SK-N-SH treated with all-trans-retinoic acid at 6 μM for 48 hours (cell line): Measurements from ENCODE around the gene ARHGAP15.

Experiments used
- ATAC-seq: fragments of 200-7000 bp; cut with Tn5 transposase; 3 replicates; pipeline ENCODE4 v1.9.1; 2020; ENCODE audit warnings: mild to moderate bottlenecking, moderate library complexity
- ARNTL ChIP-seq: fragments of 450-650 bp; formaldehyde crosslinking; IDR thresholded peaks from 2 replicates; pipeline ENCODE4 v1.5.0; 2020; ENCODE audit warnings: low read depth, mild to moderate bottlenecking, moderate library complexity, borderline replicate concordance
- BACH2 ChIP-seq: fragments of 250-450 bp; sonication (Bioruptor Pico); IDR thresholded peaks from 2 replicates; pipeline ENCODE4 v1.9.0; 2021; ENCODE audit warnings: mild to moderate bottlenecking, borderline replicate concordance
- CREB5 ChIP-seq: fragments of 250-450 bp; sonication (Bioruptor Pico); IDR thresholded peaks from 2 replicates; pipeline ENCODE4 v1.5.1; 2020; ENCODE audit warnings: low read depth, mild to moderate bottlenecking, moderate library complexity
- CSDC2 ChIP-seq: fragments of 250-450 bp; sonication (Bioruptor Pico); IDR thresholded peaks from 2 replicates; pipeline ENCODE4 v1.5.0; 2020; ENCODE audit warnings: mild to moderate bottlenecking, moderate library complexity
- GLIS3 ChIP-seq: fragments of 250-450 bp; sonication (Bioruptor Pico); IDR thresholded peaks from 2 replicates; pipeline ENCODE4 v1.5.0; 2020; ENCODE audit warnings: mild to moderate bottlenecking, moderate library complexity
- ISL1 ChIP-seq: fragments of 250-450 bp; sonication (Bioruptor Pico); IDR thresholded peaks from 2 replicates; pipeline ENCODE4 v2.1.2; 2022; ENCODE audit warnings: mild to moderate bottlenecking, moderate library complexity
- OSR1 ChIP-seq: fragments of 250-450 bp; sonication (Bioruptor Pico); IDR thresholded peaks from 2 replicates; pipeline ENCODE4 v1.8.0; 2022; ENCODE audit warnings: moderate library complexity, mild to moderate bottlenecking, inconsistent platforms
- PATZ1 ChIP-seq: fragments of 250-450 bp; sonication (Bioruptor Pico); IDR thresholded peaks from 2 replicates; pipeline ENCODE4 v1.8.0; 2020; ENCODE audit warnings: mild to moderate bottlenecking, moderate library complexity, borderline replicate concordance
- POU6F1 ChIP-seq: fragments of 250-450 bp; sonication (Bioruptor Pico); IDR thresholded peaks from 2 replicates; pipeline ENCODE4 v1.8.0; 2021; ENCODE audit warnings: low read depth, mild to moderate bottlenecking, moderate library complexity, borderline replicate concordance
- PPARA ChIP-seq: fragments of 250-450 bp; sonication (Bioruptor Pico); IDR thresholded peaks from 2 replicates; pipeline ENCODE4 v1.5.0; 2020; ENCODE audit warnings: mild to moderate bottlenecking, borderline replicate concordance
- RARB ChIP-seq: fragments of 250-450 bp; sonication (Bioruptor Pico); IDR thresholded peaks from 2 replicates; pipeline ENCODE4 v1.8.0; 2021; ENCODE audit warnings: mild to moderate bottlenecking, moderate library complexity
- SNAI2 ChIP-seq: fragments of 250-450 bp; sonication (Bioruptor Pico); IDR thresholded peaks from 2 replicates; pipeline ENCODE4 v1.5.0; 2020; ENCODE audit warnings: mild to moderate bottlenecking, moderate library complexity
- TCF4 ChIP-seq: fragments of 250-450 bp; sonication (Bioruptor Pico); IDR thresholded peaks from 2 replicates; pipeline ENCODE4 v1.8.0; 2021; ENCODE audit warnings: mild to moderate bottlenecking, moderate library complexity, borderline replicate concordance
- TOX ChIP-seq: fragments of 250-450 bp; sonication (Bioruptor Pico); IDR thresholded peaks from 2 replicates; pipeline ENCODE4 v1.8.0; 2021; ENCODE audit warnings: mild to moderate bottlenecking, moderate library complexity, borderline replicate concordance
- ZC3H10 ChIP-seq: fragments of 250-450 bp; sonication (Bioruptor Pico); IDR thresholded peaks from 2 replicates; pipeline ENCODE4 v1.5.1; 2021; ENCODE audit warnings: mild to moderate bottlenecking, moderate library complexity
- ZNF565 ChIP-seq: fragments of 450-650 bp; formaldehyde crosslinking; conservative IDR thresholded peaks from 2 replicates; pipeline ENCODE4 v1.5.0; 2020; ENCODE audit warnings: low read depth, mild to moderate bottlenecking, moderate library complexity
- ZNF70 ChIP-seq: fragments of 450-650 bp; formaldehyde crosslinking; IDR thresholded peaks from 2 replicates; pipeline ENCODE4 v1.5.0; 2020; ENCODE audit warnings: mild to moderate bottlenecking, moderate library complexity
- ZNF8 ChIP-seq: fragments of 450-650 bp; formaldehyde crosslinking; IDR thresholded peaks from 2 replicates; pipeline ENCODE4 v1.5.0; 2020; ENCODE audit warnings: mild to moderate bottlenecking, moderate library complexity

The ARHGAP15 gene

GRCh38 chr2:143675021-143675420, 545.8 kb downstream of the ARHGAP15 start:
- no peak for ATAC-seq
- TF ChIP-seq ZNF565 (no peak), RARB (CRISPR knock-in tag) (no peak), SNAI2 (no peak), TCF4 (CRISPR knock-in tag) (no peak), ZC3H10 (no peak), PPARA (CRISPR knock-in tag) (no peak), CSDC2 (CRISPR knock-in tag) (no peak), ZNF70 (CRISPR knock-in tag) (no peak), ARNTL (CRISPR knock-in tag) (no peak), POU6F1 (no peak), BACH2 (CRISPR knock-in tag) (no peak), OSR1 (CRISPR knock-in tag) (no peak), ISL1 (CRISPR knock-in tag) (no peak), PATZ1 (CRISPR knock-in tag) (no peak)

- TF ChIP-seq BACH2 (CRISPR knock-in tag) = no peak
- no peak for TF ChIP-seq PATZ1 (CRISPR knock-in tag)
- no peak for TF ChIP-seq CREB5 (CRISPR knock-in tag)
- TF ChIP-seq, all 23 proteins: peak for 0
- no peak for ATAC-seq
These were observed 550.4 kb downstream of the ARHGAP15 start for GRCh38 chr2:143679617-143680016.

- TF ChIP-seq ZNF8 (CRISPR knock-in tag) = no peak
- TF ChIP-seq TCF4 (CRISPR knock-in tag) = no peak
- TF ChIP-seq RARB (CRISPR knock-in tag) = no peak
- TF ChIP-seq ZNF70 (CRISPR knock-in tag) = no peak
- TF ChIP-seq ISL1 (CRISPR knock-in tag) = no peak
- TF ChIP-seq CSDC2 (CRISPR knock-in tag) = no peak
- TF ChIP-seq PPARA (CRISPR knock-in tag) = no peak
- no peak for TF ChIP-seq CREB5 (CRISPR knock-in tag)
- TF ChIP-seq POU6F1 = no peak
- TF ChIP-seq GLIS3 (CRISPR knock-in tag) = no peak
- no peak for TF ChIP-seq ZNF565
- no peak for TF ChIP-seq TOX (CRISPR knock-in tag)
- TF ChIP-seq, all 23 proteins: peak for 0
- ATAC-seq = no peak
These were observed 551.7 kb downstream of the ARHGAP15 start for GRCh38 chr2:143680885-143681405.
